Peyer's patch (tissue), 4 donors: Measurements from ENCODE around the gene METTL15. TPM values are rescaled to one million over a fixed set of nuclear protein-coding genes. Genes with fewer than 3 reads are reported as not detected.
"Not testable (repeated sequence)": the region's sequence is repeated elsewhere in the genome, so short reads cannot be mapped to it uniquely, and the experiment has no call there.

Experiments
- DNase-seq, 3 donors: peaks; one replicate each; pipeline ENCODE4 v3.0.0-alpha.2; 2017 to 2019
- H3K27ac ChIP-seq, 4 donors: fragments of 200-600 bp; sonication (generic); one replicate each; pipeline ENCODE4 v1.5.1; 2016 to 2019
- H3K27me3 ChIP-seq, 2 donors: fragments of 200-600 bp; sonication (generic); one replicate each; pipeline ENCODE4 v1.5.1; 2019
- H3K36me3 ChIP-seq, 3 donors: fragments of 200-600 bp; sonication (generic); one replicate each; pipeline ENCODE4 v1.5.1; 2016 to 2019
- H3K4me1 ChIP-seq, 4 donors: fragments of 200-600 bp; sonication (generic); one replicate each; pipeline ENCODE4 v1.5.1; 2016 to 2019
- H3K4me3 ChIP-seq, 4 donors: fragments of 200-600 bp; sonication (generic); 1 replicate in 3 of 4; 2 replicates in 1 of 4; pipeline ENCODE4 v1.5.1; 2016 to 2019; ENCODE audit warnings: mild to moderate bottlenecking in 1 of 4
- H3K9me3 ChIP-seq, 4 donors: fragments of 200-600 bp; sonication (generic); one replicate each; pipeline ENCODE4 v1.5.1; 2016 to 2019; ENCODE audit warnings: mild to moderate bottlenecking in 1 of 4
- POLR2A ChIP-seq, 2 donors: fragments of 450-650 bp; IDR thresholded peaks; one replicate each; pipeline ENCODE4 v1.5.1; 2017; ENCODE audit warnings: antibody characterized with exemption in 2 of 2, mild to moderate bottlenecking in 2 of 2, moderate library complexity in 2 of 2
- total RNA-seq, 4 donors: library from RNA; depleted of rRNA; stranded (reverse); fragments of >200 nt; gene quantifications; one replicate each; pipeline ENCODE4 v1.1.0, GENCODE V29; 2016
- TF ChIP-seq, protein P1 (sequence below), 6 experiments: fragments of 450-650 bp in 4 of 6; fragments of 200-600 bp in 2 of 6; sonication (generic) in 1 of 6; IDR thresholded peaks; one replicate each; pipeline ENCODE4 v1.5.1; 2017 to 2019; ENCODE audit warnings: antibody characterized with exemption in 6 of 6, mild to moderate bottlenecking in 3 of 6, moderate library complexity in 1 of 6

METTL15 gene
- total RNA-seq, 4 donors from 2014 or later, result 7.2 to 13.3 (median 11.2) TPM

- no peaks in the 10 kb centered on the region for H3K4me1 ChIP-seq
- TF ChIP-seq POLR2A (IDR thresholded peaks at IDR 0.05), result no peak
- TF ChIP-seq, protein P1, sequence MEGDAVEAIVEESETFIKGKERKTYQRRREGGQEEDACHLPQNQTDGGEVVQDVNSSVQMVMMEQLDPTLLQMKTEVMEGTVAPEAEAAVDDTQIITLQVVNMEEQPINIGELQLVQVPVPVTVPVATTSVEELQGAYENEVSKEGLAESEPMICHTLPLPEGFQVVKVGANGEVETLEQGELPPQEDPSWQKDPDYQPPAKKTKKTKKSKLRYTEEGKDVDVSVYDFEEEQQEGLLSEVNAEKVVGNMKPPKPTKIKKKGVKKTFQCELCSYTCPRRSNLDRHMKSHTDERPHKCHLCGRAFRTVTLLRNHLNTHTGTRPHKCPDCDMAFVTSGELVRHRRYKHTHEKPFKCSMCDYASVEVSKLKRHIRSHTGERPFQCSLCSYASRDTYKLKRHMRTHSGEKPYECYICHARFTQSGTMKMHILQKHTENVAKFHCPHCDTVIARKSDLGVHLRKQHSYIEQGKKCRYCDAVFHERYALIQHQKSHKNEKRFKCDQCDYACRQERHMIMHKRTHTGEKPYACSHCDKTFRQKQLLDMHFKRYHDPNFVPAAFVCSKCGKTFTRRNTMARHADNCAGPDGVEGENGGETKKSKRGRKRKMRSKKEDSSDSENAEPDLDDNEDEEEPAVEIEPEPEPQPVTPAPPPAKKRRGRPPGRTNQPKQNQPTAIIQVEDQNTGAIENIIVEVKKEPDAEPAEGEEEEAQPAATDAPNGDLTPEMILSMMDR (IDR thresholded peaks at IDR 0.05), result no peak
- H3K27me3 ChIP-seq, result no peaks in the 10 kb centered on the region
- no peaks in the 10 kb centered on the region for H3K36me3 ChIP-seq
- no peak overlapping the region for H3K27ac ChIP-seq
- DNase-seq, result no peak
- no peak overlapping the region for H3K4me3 ChIP-seq
- no peaks in the 10 kb centered on the region for H3K9me3 ChIP-seq
These were observed 21.6 kb upstream of the METTL15 start for GRCh38 chr11:28086569-28086968.

- not testable (repeated sequence) for DNase-seq, H3K9me3 ChIP-seq, H3K27me3 ChIP-seq, H3K27ac ChIP-seq, H3K4me3 ChIP-seq, H3K4me1 ChIP-seq, H3K36me3 ChIP-seq
These were observed 21.0 kb upstream of the METTL15 start for GRCh38 chr11:28087192-28087591.

DNA sequence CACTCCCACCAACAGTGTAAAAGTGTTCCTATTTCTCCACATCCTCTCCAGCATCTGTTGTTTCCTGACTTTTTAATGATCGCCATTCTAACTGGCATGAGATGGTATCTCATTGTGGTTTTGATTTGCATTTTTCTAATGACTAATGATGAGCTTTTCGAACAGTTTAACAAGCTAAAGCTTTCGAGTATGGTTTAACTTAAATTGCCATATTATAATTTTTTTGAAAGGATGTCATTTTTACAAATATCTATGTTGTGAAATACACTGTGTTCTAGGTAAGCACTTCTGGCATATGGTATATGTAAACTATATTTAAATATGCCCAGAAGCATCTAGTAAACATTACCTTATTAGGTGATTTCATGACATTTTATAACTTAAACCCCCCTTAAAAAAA, 20.5 kb upstream of the METTL15 start:
- H3K4me1 ChIP-seq, H3K27ac ChIP-seq, DNase-seq, H3K9me3 ChIP-seq, H3K4me3 ChIP-seq, H3K36me3 ChIP-seq, H3K27me3 ChIP-seq: not testable (repeated sequence)

- TF ChIP-seq, protein P1 (IDR thresholded peaks at IDR 0.05), result no peak
- TF ChIP-seq POLR2A (IDR thresholded peaks at IDR 0.05), result no peak
- no peak for DNase-seq
- Histone ChIP-seq H3K4me3 (no peak overlapping the region), H3K27me3 (no peaks in the 10 kb centered on the region), H3K9me3 (no peaks in the 10 kb centered on the region), H3K36me3 (no peaks in the 10 kb centered on the region), H3K4me1 (no peaks in the 10 kb centered on the region), H3K27ac (no peak overlapping the region)
These were observed 18.8 kb upstream of the METTL15 start for GRCh38 chr11:28089378-28089777.

GRCh38 chr11:28090052-28090749, 18.0 kb upstream of the METTL15 start:
- no peak overlapping the region for H3K4me3 ChIP-seq
- H3K4me1 ChIP-seq, result no peaks in the 10 kb centered on the region
- H3K27me3 ChIP-seq, result no peaks in the 10 kb centered on the region
- H3K36me3 ChIP-seq, result no peaks in the 10 kb centered on the region
- no peak for DNase-seq
- no peak for TF ChIP-seq POLR2A (IDR thresholded peaks at IDR 0.05)
- TF ChIP-seq, protein P1 (IDR thresholded peaks at IDR 0.05), result no peak
- H3K27ac ChIP-seq, result no peak overlapping the region
- H3K9me3 ChIP-seq, result no peaks in the 10 kb centered on the region

DNA sequence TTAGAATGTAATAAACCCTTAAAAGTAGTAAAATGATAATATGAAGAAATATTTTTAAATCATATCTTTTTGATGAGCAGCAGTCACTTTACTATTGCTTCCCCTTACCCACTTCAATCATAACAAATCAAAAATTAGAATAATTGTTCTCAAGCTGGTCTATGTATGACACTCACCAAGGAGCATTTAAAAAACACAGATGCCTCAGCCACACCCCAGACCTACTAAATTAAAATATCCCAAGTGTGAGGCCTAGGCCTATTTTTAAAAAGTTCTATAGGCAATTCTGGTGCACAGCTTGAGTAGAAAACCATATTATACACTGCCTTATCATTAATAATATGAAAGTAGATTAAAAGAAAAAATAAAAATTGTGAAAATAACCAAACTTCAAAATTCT, 15.4 kb upstream of the METTL15 start:
- Histone ChIP-seq H3K4me1 (no peaks in the 10 kb centered on the region), H3K27ac (no peak overlapping the region), H3K27me3 (no peaks in the 10 kb centered on the region), H3K9me3 (no peaks in the 10 kb centered on the region), H3K36me3 (no peaks in the 10 kb centered on the region), H3K4me3 (no peak overlapping the region)
- TF ChIP-seq POLR2A (IDR thresholded peaks at IDR 0.05), result no peak
- TF ChIP-seq, protein P1 (IDR thresholded peaks at IDR 0.05), result no peak
- no peak for DNase-seq

- Histone ChIP-seq H3K36me3 (no peaks in the 10 kb centered on the region), H3K4me1 (no peaks in the 10 kb centered on the region), H3K27ac (no peak overlapping the region), H3K9me3 (no peaks in the 10 kb centered on the region), H3K4me3 (no peak overlapping the region), H3K27me3 (no peaks in the 10 kb centered on the region)
- no peak for DNase-seq
- TF ChIP-seq, protein P1 (IDR thresholded peaks at IDR 0.05), result no peak
- TF ChIP-seq POLR2A (IDR thresholded peaks at IDR 0.05), result no peak
These were observed 9.9 kb upstream of the METTL15 start for GRCh38 chr11:28098257-28098656.
